ENCODE data around the gene PTPN1. TPM values are rescaled to one million over a fixed set of nuclear protein-coding genes. Genes with fewer than 3 reads are reported as not detected.

The PTPN1 gene
- total RNA-seq, 1 donor from 2014 or later = 101 TPM

GRCh38 chr20:50584687-50585086 is 74.5 kb downstream of the PTPN1 start:
- intact Hi-C loops (cut with DNase I) = loop anchor here (5.0 kb wide), 1 partner anchor 487 kb away; no protein-coding TSS in a partner anchor

GRCh38 chr20:50585214-50585613 is 75.0 kb downstream of the PTPN1 start:
- intact Hi-C loops (cut with DNase I) = no loop called here
- Histone ChIP-seq H3K36me3 (peaks cover 86% of the 10 kb centered on the region), H3K4me1 (no peaks in the 10 kb centered on the region), H3K27me3 (no peaks in the 10 kb centered on the region), H3K9me3 (no peaks in the 10 kb centered on the region), H3K27ac (no peak overlapping the region), H3K4me3 (no peak overlapping the region)
- ATAC-seq = no peak
- TF ChIP-seq CTCF (IDR thresholded peaks at IDR 0.05) = no peak
- no peak for DNase-seq

More at GRCh38 chr20:50584687-50585086, 74.5 kb downstream of the PTPN1 start:
- no peaks in the 10 kb centered on the region for H3K9me3 ChIP-seq
- no peaks in the 10 kb centered on the region for H3K4me1 ChIP-seq
- no peak for TF ChIP-seq CTCF (IDR thresholded peaks at IDR 0.05)
- H3K27me3 ChIP-seq = no peaks in the 10 kb centered on the region
- no peak for ATAC-seq
- H3K36me3 ChIP-seq = peaks cover 86% of the 10 kb centered on the region
- DNase-seq = no peak
- H3K27ac ChIP-seq = no peak overlapping the region
- no peak overlapping the region for H3K4me3 ChIP-seq

GRCh38 chr20:50585678-50586077 is 75.5 kb downstream of the PTPN1 start:
- Histone ChIP-seq H3K9me3 (no peaks in the 10 kb centered on the region), H3K36me3 (peaks cover 81% of the 10 kb centered on the region), H3K27me3 (no peaks in the 10 kb centered on the region), H3K4me1 (no peaks in the 10 kb centered on the region), H3K4me3 (no peak overlapping the region), H3K27ac (no peak overlapping the region)
- no peak for DNase-seq
- no peak for ATAC-seq
- intact Hi-C loops (cut with DNase I) = no loop called here
- no peak for TF ChIP-seq CTCF (IDR thresholded peaks at IDR 0.05)

- ATAC-seq (no peak), DNase-seq (no peak)
- Histone ChIP-seq H3K9me3 (no peaks in the 10 kb centered on the region), H3K27ac (no peak overlapping the region), H3K27me3 (no peaks in the 10 kb centered on the region), H3K36me3 (peaks cover 71% of the 10 kb centered on the region), H3K4me1 (peaks cover 4% of the 10 kb centered on the region), H3K4me3 (no peak overlapping the region)
- TF ChIP-seq CTCF (IDR thresholded peaks at IDR 0.05) = no peak
- intact Hi-C loops (cut with DNase I) = no loop called here
These were observed 76.5 kb downstream of the PTPN1 start for GRCh38 chr20:50586531-50587232.

GRCh38 chr20:50587291-50587961 is 77.2 kb downstream of the PTPN1 start:
- intact Hi-C loops (cut with DNase I) = no loop called here
- Histone ChIP-seq H3K27me3 (no peaks in the 10 kb centered on the region), H3K27ac (no peak overlapping the region), H3K4me3 (no peak overlapping the region), H3K9me3 (no peaks in the 10 kb centered on the region), H3K36me3 (peaks cover 64% of the 10 kb centered on the region), H3K4me1 (peaks cover 11% of the 10 kb centered on the region)
- DNase-seq (peak; percentile 64), ATAC-seq (no peak)
- no peak for TF ChIP-seq CTCF (IDR thresholded peaks at IDR 0.05)

All from upper lobe of right lung (tissue), 1 donor.